ENCODE data around the gene GAREM1. TPM values are rescaled to one million over a fixed set of nuclear protein-coding genes. Genes with fewer than 3 reads are reported as not detected.

Gene GAREM1
- total and polyA plus RNA-seq, 2 of the 8 experiments (the other 6 are each of a cell fraction or from before 2014, with no cell fraction given) = 3.6 to 9.2 TPM

GRCh38 chr18:32389191-32389590 lies 81.5 kb downstream of the GAREM1 start:
- Histone ChIP-seq H3K27ac (ENCODE audit: low read depth, low read length) (no peak overlapping the region), H3K4me3 (ENCODE audit: extremely low read depth in 1 of 4, insufficient read depth in 2 of 4, low read depth in 3 of 4, low read length in 4 of 4) (no peak overlapping the region)
- POLR2A ChIA-PET (ENCODE audit: partially characterized antibody) = no interaction called here

More at GRCh38 chr18:32389191-32389590, 81.5 kb downstream of the GAREM1 start:
- Histone ChIP-seq H4K91ac (replicated peaks; ENCODE audit: insufficient read length, low read length) (no peak overlapping the region), H3K79me2 (ENCODE audit: control insufficient read depth in 1 of 2, insufficient read depth in 2 of 2, low read length in 2 of 2) (no peaks in the 10 kb centered on the region), H2BK120ac (replicated peaks; ENCODE audit: low read depth, low read length) (no peak overlapping the region), H3K18ac (ENCODE audit: extremely low read depth, low read length) (no peak overlapping the region), H3K79me1 (ENCODE audit: low read depth, low read length) (no peaks in the 10 kb centered on the region), H3K4me2 (ENCODE audit: insufficient read depth in 1 of 2, low read depth in 2 of 2, low read length in 2 of 2) (no peak overlapping the region), H3K27me3 (replicated peaks in 1 of 4; ENCODE audit: control insufficient read depth in 3 of 4, extremely low read depth in 1 of 4, insufficient read depth in 3 of 4, low read length in 3 of 4) (no peaks in the 10 kb centered on the region), H3K56ac (replicated peaks; ENCODE audit: insufficient read length, low read depth, low read length) (no peak overlapping the region), H2BK12ac (ENCODE audit: low read depth, low read length) (no peak overlapping the region), H2AFZ (ENCODE audit: low read length) (no peak overlapping the region), H2BK20ac (ENCODE audit: low read length) (no peak overlapping the region), H4K8ac (ENCODE audit: extremely low read depth, insufficient read depth, low read length) (no peak overlapping the region), H4K20me1 (replicated peaks in 1 of 2; ENCODE audit: control insufficient read depth in 1 of 2, insufficient read depth in 2 of 2, low read length in 2 of 2) (no peaks in the 10 kb centered on the region), H3K9me3 (ENCODE audit: insufficient read depth in 2 of 2, low read depth in 1 of 2, low read length in 1 of 2) (no peaks in the 10 kb centered on the region), H4K5ac (ENCODE audit: insufficient read length, low read depth, low read length) (no peak overlapping the region), H2AK5ac (ENCODE audit: low read depth, low read length) (no peak overlapping the region), H3K36me3 (ENCODE audit: control insufficient read depth in 2 of 4, insufficient read depth in 4 of 4, low read length in 3 of 4) (no peaks in the 10 kb centered on the region), H3K4ac (replicated peaks; ENCODE audit: insufficient read length, low read depth, low read length) (no peak overlapping the region), H3K4me1 (replicated peaks in 1 of 4; ENCODE audit: control insufficient read depth in 3 of 4, insufficient read depth in 4 of 4, low read length in 3 of 4) (no peaks in the 10 kb centered on the region), H3K23me2 (ENCODE audit: low read depth, low read length) (no peaks in the 10 kb centered on the region), H3K14ac (ENCODE audit: insufficient read length) (no peak overlapping the region), H3K23ac (ENCODE audit: insufficient read length) (no peak overlapping the region), H3K9ac (replicated peaks in 1 of 4; ENCODE audit: extremely low read depth in 1 of 4, low read depth in 3 of 4, low read length in 3 of 4) (no peak overlapping the region), H2BK15ac (ENCODE audit: low read length) (no peak overlapping the region), H2BK5ac (ENCODE audit: low read depth, low read length) (no peak overlapping the region)
- no peak for TF ChIP-seq BRCA1 (IDR thresholded peaks at IDR 0.05; ENCODE audit: low read depth, low read length)
- no peak for TF ChIP-seq KDM1A (IDR thresholded peaks at IDR 0.05; ENCODE audit: borderline replicate concordance, low read length)
- 95% methylated on average over 1 of the region's 1 CpG; no CpG with 5 or more reads in 1 of the 2 experiments for WGBS, 2 experiments (ENCODE audit: extremely low coverage in 1 of 2, insufficient coverage in 1 of 2, insufficient read length in 1 of 2, insufficient replicate concordance in 2 of 2, low coverage in 1 of 2, low lambda C conversion rate in 2 of 2, missing lambda C conversion rate in 1 of 2)
- FAIRE-seq (no peak), DNase-seq (ENCODE audit: low read depth in 1 of 2, low spot score in 2 of 2) (no peak)
- CTCF ChIA-PET (ENCODE audit: partially characterized antibody) = interaction anchor here (1.1 to 1.4 kb wide), 2 partner anchors 51 to 82 kb away, joined by 4 read pairs; partner anchors contain the start of gene GAREM1

Measured in H1 (cell line).